Parathyroid adenoma (tissue), 2 donors: ENCODE measurements around the gene GPR156.

ENCODE experiments used
- H2AFZ ChIP-seq: fragments of 300-600 bp; sonication (generic); one replicate; pipeline ENCODE4 v1.7.0; 2017; ENCODE audit warnings: antibody characterized with exemption, mild to moderate bottlenecking
- H3K27ac ChIP-seq: fragments of 300-600 bp; sonication (generic); one replicate; pipeline ENCODE4 v1.7.0; 2017
- H3K27me3 ChIP-seq: fragments of 300-600 bp; sonication (generic); one replicate; pipeline ENCODE4 v1.7.0; 2017; ENCODE audit warnings: low read length; ENCODE audit not compliant: control insufficient read depth, insufficient read depth
- H3K36me3 ChIP-seq: fragments of 300-600 bp; sonication (generic); one replicate; pipeline ENCODE4 v1.7.0; 2017; ENCODE audit warnings: low read length; ENCODE audit not compliant: control insufficient read depth, insufficient read depth
- H3K4me1 ChIP-seq: fragments of 300-600 bp; sonication (generic); one replicate; pipeline ENCODE4 v1.7.0; 2017; ENCODE audit warnings: control low read depth
- H3K4me2 ChIP-seq: fragments of 300-600 bp; sonication (generic); one replicate; pipeline ENCODE4 v1.7.0; 2017; ENCODE audit warnings: low read length
- H3K4me3 ChIP-seq: fragments of 300-600 bp; sonication (generic); one replicate; pipeline ENCODE4 v1.7.0; 2017; ENCODE audit warnings: low read depth, low read length
- H3K79me2 ChIP-seq: fragments of 300-600 bp; sonication (generic); one replicate; pipeline ENCODE4 v1.7.0; 2017; ENCODE audit warnings: control low read depth
- H3K9ac ChIP-seq: fragments of 300-600 bp; sonication (generic); one replicate; pipeline ENCODE4 v1.7.0; 2017; ENCODE audit warnings: mild to moderate bottlenecking
- H3K9me3 ChIP-seq: fragments of 300-600 bp; sonication (generic); one replicate; pipeline ENCODE4 v1.7.0; 2017; ENCODE audit warnings: low read length; ENCODE audit not compliant: control insufficient read depth
- CTCF ChIP-seq: fragments of 300-600 bp; sonication (generic); IDR thresholded peaks from one replicate; pipeline ENCODE4 v1.7.0; 2017; ENCODE audit warnings: antibody characterized with exemption, mild to moderate bottlenecking
- donor health status: primary hyperparathyroidism.

GPR156 gene

GRCh38 chr3:120140098-120140742, 144.8 kb downstream of the GPR156 start:
- H3K9me3 ChIP-seq, result no peaks in the 10 kb centered on the region
- H3K4me1 ChIP-seq, result no peaks in the 10 kb centered on the region
- no peak for TF ChIP-seq CTCF
- no peaks in the 10 kb centered on the region for H3K27me3 ChIP-seq
- H3K27ac ChIP-seq, result no peak overlapping the region
- no peaks in the 10 kb centered on the region for H3K36me3 ChIP-seq
- H3K79me2 ChIP-seq, result no peaks in the 10 kb centered on the region
- no peak overlapping the region for H3K4me2 ChIP-seq
- H3K4me3 ChIP-seq, result no peak overlapping the region
- no peak overlapping the region for H2AFZ ChIP-seq
- H3K9ac ChIP-seq, result no peak overlapping the region

GRCh38 chr3:120139140-120139539, 145.9 kb downstream of the GPR156 start:
- no peaks in the 10 kb centered on the region for H3K4me1 ChIP-seq
- H3K4me2 ChIP-seq, result no peak overlapping the region
- no peak overlapping the region for H2AFZ ChIP-seq
- H3K79me2 ChIP-seq, result no peaks in the 10 kb centered on the region
- no peaks in the 10 kb centered on the region for H3K36me3 ChIP-seq
- no peak overlapping the region for H3K4me3 ChIP-seq
- no peak overlapping the region for H3K9ac ChIP-seq
- H3K27ac ChIP-seq, result no peak overlapping the region
- TF ChIP-seq CTCF, result no peak
- no peaks in the 10 kb centered on the region for H3K9me3 ChIP-seq
- no peaks in the 10 kb centered on the region for H3K27me3 ChIP-seq

- Histone ChIP-seq H3K27me3 (no peaks in the 10 kb centered on the region), H3K9me3 (no peaks in the 10 kb centered on the region), H3K27ac (no peak overlapping the region), H3K4me3 (no peak overlapping the region), H3K4me1 (no peaks in the 10 kb centered on the region), H3K79me2 (no peaks in the 10 kb centered on the region), H3K36me3 (no peaks in the 10 kb centered on the region), H3K9ac (no peak overlapping the region), H3K4me2 (no peak overlapping the region), H2AFZ (no peak overlapping the region)
- no peak for TF ChIP-seq CTCF
Measured at GRCh38 chr3:120137548-120137947, 147.5 kb downstream of the GPR156 start.

- H3K79me2 ChIP-seq, result no peaks in the 10 kb centered on the region
- H3K9me3 ChIP-seq, result no peaks in the 10 kb centered on the region
- no peaks in the 10 kb centered on the region for H3K4me1 ChIP-seq
- no peak overlapping the region for H3K4me2 ChIP-seq
- no peaks in the 10 kb centered on the region for H3K36me3 ChIP-seq
- H3K27me3 ChIP-seq, result no peaks in the 10 kb centered on the region
- H3K4me3 ChIP-seq, result no peak overlapping the region
- H2AFZ ChIP-seq, result no peak overlapping the region
- H3K9ac ChIP-seq, result no peak overlapping the region
- no peak for TF ChIP-seq CTCF
- no peak overlapping the region for H3K27ac ChIP-seq
Measured at GRCh38 chr3:120130656-120131055, 154.4 kb downstream of the GPR156 start.
